IMR-90 (cell line): ENCODE results near the gene RARS2. TPM values are rescaled to one million over a fixed set of nuclear protein-coding genes. Genes with fewer than 3 reads are reported as not detected.

Experiments used
- ATAC-seq: fragments of 200-7000 bp; cut with Tn5 transposase; 2 replicates; pipeline ENCODE4 v1.9.1; 2020; ENCODE audit warnings: low read depth, mild to moderate bottlenecking, moderate library complexity
- BruUV-seq: library from RNA; stranded (reverse); fragments of 400-500 nt; replicated peaks from 2 replicates; lab custom pipeline; 2021; lab: Mats Ljungman, UMichigan
- CTCF ChIA-PET: fragments of 300-600 bp; formaldehyde crosslinking; extraction: SDS; loops from one replicate; lab custom pipeline; 2021; ENCODE audit warnings: antibody characterized with exemption; lab: Yijun Ruan, JAX
- POLR2A ChIA-PET: fragments of 300-600 bp; sonication (Branson Sonifier 250); formaldehyde crosslinking; loops from one replicate; lab custom pipeline; 2022; ENCODE audit warnings: antibody characterized with exemption; ENCODE audit not compliant: unreplicated experiment; lab: Charles Lee
- DNase-seq: peaks from one replicate; pipeline ENCODE4 v3.0.0; 2013
- H2AFZ ChIP-seq: replicated peaks from 2 replicates; pipeline ENCODE3; 2013; ENCODE audit warnings: low read length, mild to moderate bottlenecking; ENCODE audit not compliant: poor library complexity
- H2AK5ac ChIP-seq: 2 replicates; pipeline ENCODE4 v1.6.1; 2013; ENCODE audit warnings: low read depth, low read length, inconsistent platforms
- H2AK9ac ChIP-seq: replicated peaks from 2 replicates; pipeline ENCODE3; 2013; ENCODE audit warnings: mild to moderate bottlenecking, low read depth, low read length, moderate library complexity; ENCODE audit not compliant: poor library complexity
- H2BK120ac ChIP-seq: 2 replicates; pipeline ENCODE4 v1.6.1; 2013; ENCODE audit warnings: low read depth, low read length, inconsistent platforms
- H2BK15ac ChIP-seq: 3 replicates; pipeline ENCODE4 v1.6.1; 2013; ENCODE audit warnings: low read depth, low read length, inconsistent platforms
- H2BK20ac ChIP-seq: 2 replicates; pipeline ENCODE4 v1.6.1; 2013; ENCODE audit warnings: low read depth, mild to moderate bottlenecking, inconsistent platforms, low read length, moderate library complexity
- H2BK5ac ChIP-seq: 2 replicates; pipeline ENCODE4 v1.6.1; 2013; ENCODE audit warnings: mild to moderate bottlenecking, low read depth, low read length, inconsistent platforms; ENCODE audit not compliant: poor library complexity, severe bottlenecking
- H3K14ac ChIP-seq: replicated peaks from 2 replicates; pipeline ENCODE4 v1.6.1; 2013; ENCODE audit warnings: low read depth, low read length, inconsistent platforms
- H3K18ac ChIP-seq: 2 replicates; pipeline ENCODE4 v1.6.1; 2013; ENCODE audit warnings: low read depth, low read length, control low read depth
- H3K23ac ChIP-seq: 2 replicates; pipeline ENCODE4 v1.6.1; 2013; ENCODE audit warnings: low read depth, low read length, inconsistent platforms
- H3K27ac ChIP-seq: 2 replicates; pipeline ENCODE4 v1.5.1; 2013; ENCODE audit warnings: mild to moderate bottlenecking, control low read depth, low read length; ENCODE audit not compliant: insufficient read depth
- H3K27me3 ChIP-seq: 2 replicates; pipeline ENCODE4 v1.6.1; 2013; ENCODE audit warnings: low read length; ENCODE audit not compliant: control insufficient read depth, insufficient read depth
- H3K36me3 ChIP-seq: 2 replicates; pipeline ENCODE4 v1.6.1; 2013; ENCODE audit warnings: low read length, mixed read lengths; ENCODE audit not compliant: control insufficient read depth, insufficient read depth
- H3K4ac ChIP-seq: 2 replicates; pipeline ENCODE4 v1.6.1; 2013; ENCODE audit warnings: low read depth, low read length, inconsistent platforms
- H3K4me1 ChIP-seq: 2 replicates; pipeline ENCODE4 v1.6.1; 2013; ENCODE audit warnings: low read length, mixed read lengths; ENCODE audit not compliant: control insufficient read depth, insufficient read depth
- H3K4me2 ChIP-seq: 2 replicates; pipeline ENCODE4 v1.6.1; 2013; ENCODE audit warnings: low read depth, mild to moderate bottlenecking, control low read depth, low read length, moderate library complexity
- H3K4me3 ChIP-seq: 2 replicates; pipeline ENCODE4 v1.5.1; 2013; ENCODE audit warnings: low read depth, mild to moderate bottlenecking, control low read depth, low read length, moderate library complexity; ENCODE audit not compliant: insufficient read depth
- H3K56ac ChIP-seq: 2 replicates; pipeline ENCODE4 v1.6.1; 2013; ENCODE audit warnings: low read length, inconsistent platforms; ENCODE audit not compliant: insufficient read depth; ENCODE audit errors: extremely low read depth
- H3K79me1 ChIP-seq, 2 experiments: 2 replicates each; pipeline ENCODE4 v1.6.1; 2013; ENCODE audit warnings: low read length in 2 of 2, inconsistent platforms in 1 of 2, low read depth in 1 of 2
- H3K9ac ChIP-seq: 2 replicates; pipeline ENCODE4 v1.6.1; 2013; ENCODE audit warnings: low read depth, low read length, control low read depth
- H3K9me1 ChIP-seq: 2 replicates; pipeline ENCODE4 v1.6.1; 2013; ENCODE audit warnings: low read length, inconsistent platforms; ENCODE audit not compliant: insufficient read depth
- H3K9me3 ChIP-seq: 2 replicates; pipeline ENCODE4 v1.6.1; 2013; ENCODE audit warnings: low read length; ENCODE audit not compliant: control insufficient read depth, insufficient read depth
- H4K20me1 ChIP-seq: 2 replicates; pipeline ENCODE4 v1.6.1; 2013; ENCODE audit warnings: low read length, inconsistent platforms; ENCODE audit not compliant: insufficient read depth
- H4K5ac ChIP-seq: 2 replicates; pipeline ENCODE4 v1.6.1; 2013; ENCODE audit warnings: mild to moderate bottlenecking, low read depth, low read length, control low read depth
- H4K8ac ChIP-seq, 2 experiments: 2 replicates each; pipeline ENCODE4 v1.6.1; 2013; ENCODE audit warnings: low read depth in 2 of 2, low read length in 2 of 2, control low read depth in 1 of 2, inconsistent platforms in 1 of 2
- H4K91ac ChIP-seq: 2 replicates; pipeline ENCODE4 v1.6.1; 2013; ENCODE audit warnings: low read depth, low read length, inconsistent platforms; ENCODE audit not compliant: insufficient read depth
- CHD1 ChIP-seq: IDR thresholded peaks from 2 replicates; pipeline ENCODE4 v1.6.1; 2012; ENCODE audit warnings: low read depth, low read length, improper control_type of control experiment
- FOS ChIP-seq: fragments of 150-350 bp; IDR thresholded peaks from 2 replicates; pipeline ENCODE4 v1.6.1; 2016; ENCODE audit warnings: low read depth, low read length
- RAD21 ChIP-seq: IDR thresholded peaks from 2 replicates; pipeline ENCODE4 v1.6.1; 2012; ENCODE audit warnings: low read length, improper control_type of control experiment
- SMC3 ChIP-seq: fragments of 150-350 bp; IDR thresholded peaks from 2 replicates; pipeline ENCODE4 v1.6.1; 2016; ENCODE audit warnings: low read depth, mild to moderate bottlenecking, antibody characterized with exemption, low read length, moderate library complexity
- WGBS, 2 experiments: methylation state at CpG; one replicate each; pipeline versions ENCODE4 v1.1.5 to v1.1.7; 2013; ENCODE audit warnings: missing lambda C conversion rate in 2 of 2; ENCODE audit not compliant: insufficient read length in 1 of 2; ENCODE audit errors: extremely low coverage in 2 of 2; 5-methylcytosine and 5-hydroxymethylcytosine counted together
- dilution Hi-C: fragments of 300-500 bp; cut with HindIII; formaldehyde crosslinking; loops from one replicate; pipeline ENCODE4 v1.14.3; 2018; ENCODE audit warnings: low sequenced_read_pairs; ENCODE audit not compliant: unreplicated experiment
- in situ Hi-C: fragments of 300-500 bp; cut with MboI; formaldehyde crosslinking; loops from 3 replicates; pipeline ENCODE4 v1.14.3; 2019; ENCODE audit warnings: low sequenced_read_pairs, inconsistent platforms, mixed read lengths
- intact Hi-C: fragments of 100-400 bp; cut with micrococcal nuclease; formaldehyde crosslinking; loops from 2 replicates; pipeline ENCODE4 v1.10.0; 2022
- polyA plus RNA-seq, 3 experiments: library from polyadenylated mRNA; depleted of rRNA; stranded (reverse); fragments of >200 nt; gene quantifications; 2 replicates each; pipeline ENCODE4 v1.2.3, GENCODE V29; 2012; ENCODE audit warnings: low replicate concordance in 1 of 3
- total RNA-seq: library from RNA; depleted of rRNA; stranded (reverse); fragments of >200 nt; gene quantifications from 2 replicates; pipeline ENCODE4 v1.2.3, GENCODE V29; 2012

The RARS2 gene
- total and polyA plus RNA-seq, 2 of the 4 experiments (the other 2 are of a cell fraction), result 19.9 to 33.0 TPM

DNA sequence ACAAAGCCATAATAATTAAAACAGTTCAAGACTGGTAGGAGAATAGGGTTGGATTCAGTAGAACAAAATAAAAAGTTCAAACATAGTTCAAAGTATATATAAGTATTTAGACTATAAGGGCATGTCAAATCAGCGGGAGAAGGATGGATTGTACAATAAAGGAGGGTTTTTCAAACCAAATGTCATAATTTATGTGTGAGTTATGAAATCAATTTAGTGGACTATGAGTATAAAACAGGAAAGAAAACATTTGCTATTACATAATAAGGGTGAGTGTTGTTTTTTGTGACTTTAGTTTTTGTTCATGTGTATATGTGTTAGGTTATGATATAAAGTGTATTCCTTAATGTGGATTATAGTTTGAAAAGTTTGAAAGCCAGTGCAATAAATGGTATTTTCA lies 10.8 kb upstream of the RARS2 start:
- no peak overlapping the region for H3K4me3 ChIP-seq
- no TSS peak for BruUV-seq
- DNase-seq (no peak), ATAC-seq (no peak)
- H3K14ac ChIP-seq, result no peak overlapping the region
- CTCF ChIA-PET, result no interaction called here
- no peak overlapping the region for H2BK20ac ChIP-seq
- no peaks in the 10 kb centered on the region for H4K20me1 ChIP-seq
- H3K27ac ChIP-seq, result no peak overlapping the region
- H3K4ac ChIP-seq, result no peak overlapping the region
- no peak overlapping the region for H2BK120ac ChIP-seq
- H3K9me3 ChIP-seq, result no peaks in the 10 kb centered on the region
- no peak overlapping the region for H2AK9ac ChIP-seq
- peaks cover 2% of the 10 kb centered on the region; the same call in 1 of the 2 replicates for H3K9me1 ChIP-seq
- H2AK5ac ChIP-seq, result no peak overlapping the region
- POLR2A ChIA-PET, result no interaction called here
- in situ Hi-C loops, result no loop called here
- H4K5ac ChIP-seq, result no peak overlapping the region
- H4K8ac ChIP-seq, result no peak overlapping the region
- H4K91ac ChIP-seq, result no peak overlapping the region
- H2BK15ac ChIP-seq, result no peak overlapping the region
- dilution Hi-C loops, result no loop called here
- H3K9ac ChIP-seq, result no peak overlapping the region
- H3K36me3 ChIP-seq, result peaks cover 1% of the 10 kb centered on the region; the same call in 1 of the 2 replicates
- H3K56ac ChIP-seq, result no peak overlapping the region
- H3K23ac ChIP-seq, result no peak overlapping the region
- no peak overlapping the region for H3K4me2 ChIP-seq
- TF ChIP-seq CHD1 (no peak), FOS (no peak), SMC3 (no peak), RAD21 (no peak)
- WGBS, 2 experiments, result no CpG with 5 or more reads among the region's 1 CpG
- intact Hi-C loops, result no loop called here
- H3K27me3 ChIP-seq, result no peaks in the 10 kb centered on the region
- H3K4me1 ChIP-seq, result no peaks in the 10 kb centered on the region
- no peak overlapping the region for H2BK5ac ChIP-seq
- H2AFZ ChIP-seq, result no peak overlapping the region
- H3K18ac ChIP-seq, result no peak overlapping the region
- H3K79me1 ChIP-seq, result no peaks in the 10 kb centered on the region; a peak in 1 of 4 replicates
